GM12891 (cell line): Measurements from ENCODE around the gene CES5A.
"Not testable (repeated sequence)": the region's sequence is repeated elsewhere in the genome, so short reads cannot be mapped to it uniquely, and the experiment has no call there.

Experiments used
- DNase-seq: peaks from one replicate; pipeline ENCODE4 v3.0.0; 2011; ENCODE audit warnings: low spot score; ENCODE audit not compliant: insufficient read length
- FAIRE-seq: peaks from 2 replicates; lab custom pipeline; 2011; peaks lifted over from hg19 to GRCh38; lab: Jason Lieb, UNC
- PAX5 ChIP-seq: IDR thresholded peaks from 2 replicates; pipeline ENCODE4 v1.6.1; 2011; ENCODE audit warnings: low read length, moderate library complexity, mild to moderate bottlenecking; ENCODE audit not compliant: insufficient read depth, severe bottlenecking
- POLR2A ChIP-seq: IDR thresholded peaks from 2 replicates; pipeline ENCODE4 v1.6.1; 2011; ENCODE audit warnings: low read depth, low read length, control low read depth
- POLR2AphosphoS5 ChIP-seq: IDR thresholded peaks from 2 replicates; pipeline ENCODE4 v1.6.1; 2011; ENCODE audit warnings: low read depth, low read length, control low read depth
- POU2F2 ChIP-seq: IDR thresholded peaks from 2 replicates; pipeline ENCODE4 v1.6.1; 2011; ENCODE audit warnings: low read depth, mild to moderate bottlenecking, control low read depth, low read length, moderate library complexity
- SPI1 ChIP-seq: IDR thresholded peaks from 2 replicates; pipeline ENCODE4 v1.6.1; 2011; ENCODE audit warnings: low read depth, low read length, control low read depth
- TAF1 ChIP-seq: IDR thresholded peaks from 2 replicates; pipeline ENCODE4 v1.6.1; 2011; ENCODE audit warnings: low read depth, low read length, control low read depth

CES5A gene

GRCh38 chr16:55853114-55853513 is 22.1 kb downstream of the CES5A start:
- FAIRE-seq (no peak), DNase-seq (no peak)
- TF ChIP-seq POLR2AphosphoS5 (no peak), PAX5 (no peak), POLR2A (no peak), TAF1 (no peak), POU2F2 (no peak), SPI1 (no peak)

GRCh38 chr16:55849536-55849935 is 25.6 kb downstream of the CES5A start:
- FAIRE-seq (no peak), DNase-seq (no peak)
- no peak for TF ChIP-seq TAF1
- TF ChIP-seq SPI1, result no peak
- no peak for TF ChIP-seq POU2F2
- no peak for TF ChIP-seq PAX5
- TF ChIP-seq POLR2A, result no peak
- no peak for TF ChIP-seq POLR2AphosphoS5

GRCh38 chr16:55846598-55847346 is 28.4 kb downstream of the CES5A start:
- DNase-seq (no peak), FAIRE-seq (no peak)
- TF ChIP-seq PAX5 (no peak), POU2F2 (no peak), SPI1 (no peak), POLR2A (no peak), POLR2AphosphoS5 (no peak), TAF1 (no peak)

- no peak for FAIRE-seq
- TF ChIP-seq POLR2AphosphoS5 (no peak), TAF1 (no peak), SPI1 (no peak), POU2F2 (no peak), PAX5 (no peak), POLR2A (no peak)
- no peak for DNase-seq
Measured at GRCh38 chr16:55843105-55843395, 32.1 kb downstream of the CES5A start.

GRCh38 chr16:55842369-55843104 is 32.6 kb downstream of the CES5A start:
- FAIRE-seq (no peak), DNase-seq (peak; percentile 42)
- TF ChIP-seq TAF1 (no peak), POLR2A (no peak), PAX5 (no peak), POU2F2 (no peak), SPI1 (no peak), POLR2AphosphoS5 (no peak)

GRCh38 chr16:55839115-55839514 is 36.1 kb downstream of the CES5A start:
- TF ChIP-seq POU2F2 (no peak), TAF1 (no peak), POLR2AphosphoS5 (no peak), SPI1 (no peak), POLR2A (no peak), PAX5 (no peak)
- DNase-seq (no peak), FAIRE-seq (no peak)

GRCh38 chr16:55836158-55836611 is 39.0 kb downstream of the CES5A start:
- DNase-seq, result no peak
- no peak for FAIRE-seq

GRCh38 chr16:55835581-55835980 is 39.6 kb downstream of the CES5A start:
- TF ChIP-seq POLR2A, result no peak
- no peak for TF ChIP-seq PAX5
- no peak for TF ChIP-seq POU2F2
- TF ChIP-seq SPI1, result no peak
- TF ChIP-seq POLR2AphosphoS5, result no peak
- no peak for TF ChIP-seq TAF1
- FAIRE-seq (no peak), DNase-seq (no peak)

More at GRCh38 chr16:55836158-55836611, 39.0 kb downstream of the CES5A start:
- TF ChIP-seq POLR2A (no peak), POU2F2 (no peak), SPI1 (no peak), POLR2AphosphoS5 (no peak), PAX5 (no peak), TAF1 (no peak)

GRCh38 chr16:55835173-55835572 is 40.0 kb downstream of the CES5A start:
- FAIRE-seq, DNase-seq: not testable (repeated sequence)
